HEK293 (cell line): ENCODE data around the gene THSD7A.

Source experiments
- CTCF ChIA-PET: fragments of 350-600 bp; formaldehyde crosslinking; extraction: SDS; loops from one replicate; lab custom pipeline; 2021; ENCODE audit warnings: antibody characterized with exemption; lab: Yijun Ruan, JAX
- POLR2A ChIA-PET: fragments of 300-600 bp; formaldehyde crosslinking; extraction: SDS; loops from one replicate; lab custom pipeline; 2020; ENCODE audit warnings: antibody characterized with exemption, inconsistent platforms; lab: Yijun Ruan, JAX
- H3K27ac ChIP-seq: fragments of 200-500 bp; sonication (Bioruptor generic); 2 replicates; pipeline ENCODE4 v1.5.1; 2014; ENCODE audit warnings: low read depth, low read length, control low read depth, inconsistent platforms; ENCODE audit errors: extremely low read depth
- H3K36me3 ChIP-seq, 2 experiments: fragments of 200-500 bp in 1 of 2; sonication (Bioruptor generic) in 1 of 2; 1 replicate in 1 of 2; 2 replicates in 1 of 2; pipeline ENCODE4 v1.5.1; 2014 to 2017; ENCODE audit warnings: inconsistent platforms in 2 of 2, low read length in 2 of 2; ENCODE audit not compliant: control insufficient read depth in 2 of 2, insufficient read depth in 1 of 2
- H3K4me1 ChIP-seq: fragments of 200-500 bp; sonication (Bioruptor generic); 2 replicates; pipeline ENCODE4 v1.5.1; 2014; ENCODE audit warnings: mild to moderate bottlenecking, low read length, inconsistent platforms; ENCODE audit not compliant: control insufficient read depth, insufficient read depth
- H3K4me3 ChIP-seq: 2 replicates; pipeline ENCODE4 v1.5.1; 2011; ENCODE audit warnings: low read depth, mild to moderate bottlenecking, control low read depth, low read length, moderate library complexity
- H3K9me3 ChIP-seq: fragments of 200-500 bp; sonication (Bioruptor generic); 2 replicates; pipeline ENCODE4 v1.5.1; 2014; ENCODE audit warnings: low read depth, low read length, inconsistent platforms; ENCODE audit not compliant: control insufficient read depth, insufficient read depth
- FEZF1 ChIP-seq: fragments of 450-650 bp; formaldehyde crosslinking; IDR thresholded peaks from 2 replicates; pipeline ENCODE4 v1.5.1; 2016; ENCODE audit warnings: missing biosample characterization, missing genetic modification characterization
- KLF7 ChIP-seq: fragments of 450-650 bp; formaldehyde crosslinking; IDR thresholded peaks from 2 replicates; pipeline ENCODE4 v1.5.1; 2016; ENCODE audit warnings: missing biosample characterization, missing genetic modification characterization, borderline replicate concordance
- MZF1 ChIP-seq: fragments of 450-650 bp; formaldehyde crosslinking; IDR thresholded peaks from 2 replicates; pipeline ENCODE4 v1.5.1; 2017; ENCODE audit warnings: missing biosample characterization, missing genetic modification characterization, borderline replicate concordance
- OSR2 ChIP-seq: fragments of 450-650 bp; formaldehyde crosslinking; IDR thresholded peaks from 2 replicates; pipeline ENCODE4 v1.5.1; 2016; ENCODE audit warnings: missing biosample characterization, missing genetic modification characterization
- TCF7L2 ChIP-seq: IDR thresholded peaks from 2 replicates; pipeline ENCODE4 v1.6.1; 2011; ENCODE audit warnings: low read depth, mild to moderate bottlenecking, inconsistent platforms, low read length, moderate library complexity, borderline replicate concordance
- TRIM28 ChIP-seq: IDR thresholded peaks from 2 replicates; pipeline ENCODE4 v1.6.1; 2011; ENCODE audit warnings: low read length, control low read depth, borderline replicate concordance
- ZBTB17 ChIP-seq: fragments of 450-650 bp; formaldehyde crosslinking; IDR thresholded peaks from 2 replicates; pipeline ENCODE4 v1.5.1; 2016; ENCODE audit warnings: missing biosample characterization, missing genetic modification characterization
- ZBTB7A ChIP-seq: fragments of 450-650 bp; formaldehyde crosslinking; IDR thresholded peaks from 2 replicates; pipeline ENCODE4 v1.5.1; 2016; ENCODE audit warnings: low read depth, missing biosample characterization, missing genetic modification characterization
- ZNF133 ChIP-seq: fragments of 450-650 bp; formaldehyde crosslinking; IDR thresholded peaks from 2 replicates; pipeline ENCODE4 v1.5.1; 2016; ENCODE audit warnings: missing biosample characterization, missing genetic modification characterization
- ZNF16 ChIP-seq: fragments of 450-650 bp; formaldehyde crosslinking; IDR thresholded peaks from 2 replicates; pipeline ENCODE4 v1.5.1; 2016; ENCODE audit warnings: low read depth, missing biosample characterization, missing genetic modification characterization
- ZNF174 ChIP-seq: fragments of 450-650 bp; formaldehyde crosslinking; IDR thresholded peaks from 2 replicates; pipeline ENCODE4 v1.5.0; 2017; ENCODE audit warnings: missing biosample characterization, mild to moderate bottlenecking, missing genetic modification characterization
- ZNF214 ChIP-seq: fragments of 450-650 bp; formaldehyde crosslinking; IDR thresholded peaks from 2 replicates; pipeline ENCODE4 v1.5.1; 2017; ENCODE audit warnings: missing biosample characterization, mild to moderate bottlenecking, missing genetic modification characterization, borderline replicate concordance
- ZNF23 ChIP-seq: fragments of 450-650 bp; formaldehyde crosslinking; IDR thresholded peaks from 2 replicates; pipeline ENCODE4 v1.5.1; 2016; ENCODE audit warnings: missing biosample characterization, missing genetic modification characterization, borderline replicate concordance
- ZNF341 ChIP-seq: fragments of 450-650 bp; formaldehyde crosslinking; IDR thresholded peaks from 2 replicates; pipeline ENCODE4; 2016; ENCODE audit warnings: low read depth, missing biosample characterization, missing genetic modification characterization
- ZNF426 ChIP-seq: fragments of 450-650 bp; formaldehyde crosslinking; IDR thresholded peaks from 2 replicates; pipeline ENCODE4 v1.5.1; 2017; ENCODE audit warnings: missing biosample characterization, missing genetic modification characterization, mild to moderate bottlenecking, inconsistent platforms, moderate library complexity
- ZNF473 ChIP-seq: fragments of 450-650 bp; formaldehyde crosslinking; IDR thresholded peaks from 2 replicates; pipeline ENCODE4 v1.5.1; 2017; ENCODE audit warnings: missing biosample characterization, missing genetic modification characterization
- ZNF549 ChIP-seq: fragments of 450-650 bp; IDR thresholded peaks from 2 replicates; pipeline ENCODE4 v1.5.1; 2018; ENCODE audit warnings: missing biosample characterization, missing genetic modification characterization, mild to moderate bottlenecking, inconsistent platforms, moderate library complexity
- ZNF623 ChIP-seq: fragments of 450-650 bp; formaldehyde crosslinking; IDR thresholded peaks from 2 replicates; pipeline ENCODE4 v1.5.1; 2016; ENCODE audit warnings: missing biosample characterization, missing genetic modification characterization
- ZNF843 ChIP-seq: fragments of 450-650 bp; formaldehyde crosslinking; IDR thresholded peaks from 2 replicates; pipeline ENCODE4 v1.5.1; 2016; ENCODE audit warnings: missing biosample characterization, missing genetic modification characterization
- ZSCAN16 ChIP-seq: fragments of 450-650 bp; formaldehyde crosslinking; IDR thresholded peaks from 2 replicates; pipeline ENCODE4 v1.5.1; 2016; ENCODE audit warnings: missing biosample characterization, missing genetic modification characterization
- TF ChIP-seq, protein P1 (sequence below): fragments of 450-650 bp; formaldehyde crosslinking; IDR thresholded peaks from 2 replicates; pipeline ENCODE4 v1.5.1; 2016; ENCODE audit warnings: missing biosample characterization, missing genetic modification characterization
- TF ChIP-seq, protein P2 (sequence below): fragments of 450-650 bp; IDR thresholded peaks from 2 replicates; pipeline ENCODE4 v1.5.1; 2018; ENCODE audit warnings: missing biosample characterization, mild to moderate bottlenecking, missing genetic modification characterization
- TF ChIP-seq, protein P3 (sequence below): fragments of 450-650 bp; formaldehyde crosslinking; IDR thresholded peaks from 2 replicates; pipeline ENCODE4 v1.5.1; 2016; ENCODE audit warnings: missing biosample characterization, missing genetic modification characterization
- TF ChIP-seq, protein P4 (sequence below): fragments of 450-650 bp; formaldehyde crosslinking; IDR thresholded peaks from 2 replicates; pipeline ENCODE4 v1.5.1; 2017; ENCODE audit warnings: missing biosample characterization, missing genetic modification characterization
- TF ChIP-seq, protein P5 (sequence below): fragments of 450-650 bp; formaldehyde crosslinking; IDR thresholded peaks from 2 replicates; pipeline ENCODE4 v1.5.1; 2017; ENCODE audit warnings: missing biosample characterization, mild to moderate bottlenecking, missing genetic modification characterization, moderate library complexity
- TF ChIP-seq, protein P6 (sequence below): sonication (generic); formaldehyde crosslinking; IDR thresholded peaks from 2 replicates; pipeline ENCODE4 v1.8.1; 2022; ENCODE audit warnings: mild to moderate bottlenecking, moderate library complexity, missing genetic modification reagents

THSD7A gene

GRCh38 chr7:11760372-11760771 is 71.6 kb downstream of the THSD7A start:
- H3K9me3 ChIP-seq, result no peaks in the 10 kb centered on the region
- ChIA-PET POLR2A (no interaction called here), CTCF (no interaction called here)
- TF ChIP-seq FEZF1 (tag by site-specific recombination), result peak; percentile 79
- TF ChIP-seq, protein P1, sequence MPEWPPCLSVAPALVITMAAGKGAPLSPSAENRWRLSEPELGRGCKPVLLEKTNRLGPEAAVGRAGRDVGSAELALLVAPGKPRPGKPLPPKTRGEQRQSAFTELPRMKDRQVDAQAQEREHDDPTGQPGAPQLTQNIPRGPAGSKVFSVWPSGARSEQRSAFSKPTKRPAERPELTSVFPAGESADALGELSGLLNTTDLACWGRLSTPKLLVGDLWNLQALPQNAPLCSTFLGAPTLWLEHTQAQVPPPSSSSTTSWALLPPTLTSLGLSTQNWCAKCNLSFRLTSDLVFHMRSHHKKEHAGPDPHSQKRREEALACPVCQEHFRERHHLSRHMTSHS (tag by site-specific recombination), result no peak
- TF ChIP-seq, protein P2, sequence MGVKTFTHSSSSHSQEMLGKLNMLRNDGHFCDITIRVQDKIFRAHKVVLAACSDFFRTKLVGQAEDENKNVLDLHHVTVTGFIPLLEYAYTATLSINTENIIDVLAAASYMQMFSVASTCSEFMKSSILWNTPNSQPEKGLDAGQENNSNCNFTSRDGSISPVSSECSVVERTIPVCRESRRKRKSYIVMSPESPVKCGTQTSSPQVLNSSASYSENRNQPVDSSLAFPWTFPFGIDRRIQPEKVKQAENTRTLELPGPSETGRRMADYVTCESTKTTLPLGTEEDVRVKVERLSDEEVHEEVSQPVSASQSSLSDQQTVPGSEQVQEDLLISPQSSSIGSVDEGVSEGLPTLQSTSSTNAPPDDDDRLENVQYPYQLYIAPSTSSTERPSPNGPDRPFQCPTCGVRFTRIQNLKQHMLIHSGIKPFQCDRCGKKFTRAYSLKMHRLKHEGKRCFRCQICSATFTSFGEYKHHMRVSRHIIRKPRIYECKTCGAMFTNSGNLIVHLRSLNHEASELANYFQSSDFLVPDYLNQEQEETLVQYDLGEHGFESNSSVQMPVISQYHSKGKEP (tag by site-specific recombination), result peak; percentile 79
- TF ChIP-seq ZNF133 (tag by site-specific recombination), result peak; percentile 84
- no peak for TF ChIP-seq ZNF473 (tag by site-specific recombination)
- TF ChIP-seq, protein P3, sequence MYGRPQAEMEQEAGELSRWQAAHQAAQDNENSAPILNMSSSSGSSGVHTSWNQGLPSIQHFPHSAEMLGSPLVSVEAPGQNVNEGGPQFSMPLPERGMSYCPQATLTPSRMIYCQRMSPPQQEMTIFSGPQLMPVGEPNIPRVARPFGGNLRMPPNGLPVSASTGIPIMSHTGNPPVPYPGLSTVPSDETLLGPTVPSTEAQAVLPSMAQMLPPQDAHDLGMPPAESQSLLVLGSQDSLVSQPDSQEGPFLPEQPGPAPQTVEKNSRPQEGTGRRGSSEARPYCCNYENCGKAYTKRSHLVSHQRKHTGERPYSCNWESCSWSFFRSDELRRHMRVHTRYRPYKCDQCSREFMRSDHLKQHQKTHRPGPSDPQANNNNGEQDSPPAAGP, result no peak
- peak; percentile 71 for TF ChIP-seq ZNF341 (tag by site-specific recombination)
- no peak for TF ChIP-seq ZNF174 (tag by site-specific recombination)
- TF ChIP-seq ZBTB7A (tag by site-specific recombination), result no peak
- no peak for TF ChIP-seq KLF7
- peak; percentile 42; the same call in 1 of the 2 replicates for TF ChIP-seq ZBTB17
- TF ChIP-seq ZNF549 (tag by site-specific recombination), result peak; percentile 53
- TF ChIP-seq, protein P4, sequence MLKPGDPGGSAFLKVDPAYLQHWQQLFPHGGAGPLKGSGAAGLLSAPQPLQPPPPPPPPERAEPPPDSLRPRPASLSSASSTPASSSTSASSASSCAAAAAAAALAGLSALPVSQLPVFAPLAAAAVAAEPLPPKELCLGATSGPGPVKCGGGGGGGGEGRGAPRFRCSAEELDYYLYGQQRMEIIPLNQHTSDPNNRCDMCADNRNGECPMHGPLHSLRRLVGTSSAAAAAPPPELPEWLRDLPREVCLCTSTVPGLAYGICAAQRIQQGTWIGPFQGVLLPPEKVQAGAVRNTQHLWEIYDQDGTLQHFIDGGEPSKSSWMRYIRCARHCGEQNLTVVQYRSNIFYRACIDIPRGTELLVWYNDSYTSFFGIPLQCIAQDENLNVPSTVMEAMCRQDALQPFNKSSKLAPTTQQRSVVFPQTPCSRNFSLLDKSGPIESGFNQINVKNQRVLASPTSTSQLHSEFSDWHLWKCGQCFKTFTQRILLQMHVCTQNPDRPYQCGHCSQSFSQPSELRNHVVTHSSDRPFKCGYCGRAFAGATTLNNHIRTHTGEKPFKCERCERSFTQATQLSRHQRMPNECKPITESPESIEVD (tag by site-specific recombination), result peak; percentile 71
- no peak for TF ChIP-seq ZNF426
- peak; percentile 80 for TF ChIP-seq TRIM28
- TF ChIP-seq, protein P5, sequence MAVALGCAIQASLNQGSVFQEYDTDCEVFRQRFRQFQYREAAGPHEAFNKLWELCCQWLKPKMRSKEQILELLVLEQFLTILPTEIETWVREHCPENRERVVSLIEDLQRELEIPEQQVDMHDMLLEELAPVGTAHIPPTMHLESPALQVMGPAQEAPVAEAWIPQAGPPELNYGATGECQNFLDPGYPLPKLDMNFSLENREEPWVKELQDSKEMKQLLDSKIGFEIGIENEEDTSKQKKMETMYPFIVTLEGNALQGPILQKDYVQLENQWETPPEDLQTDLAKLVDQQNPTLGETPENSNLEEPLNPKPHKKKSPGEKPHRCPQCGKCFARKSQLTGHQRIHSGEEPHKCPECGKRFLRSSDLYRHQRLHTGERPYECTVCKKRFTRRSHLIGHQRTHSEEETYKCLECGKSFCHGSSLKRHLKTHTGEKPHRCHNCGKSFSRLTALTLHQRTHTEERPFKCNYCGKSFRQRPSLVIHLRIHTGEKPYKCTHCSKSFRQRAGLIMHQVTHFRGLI, result no peak
- TF ChIP-seq ZNF214 (tag by site-specific recombination), result no peak
- no peak for TF ChIP-seq ZNF16
- TF ChIP-seq ZSCAN16 (tag by site-specific recombination), result peak; percentile 97
- TF ChIP-seq TCF7L2, result peak; percentile 70; the same call in 1 of the 2 replicates
- TF ChIP-seq OSR2 (tag by site-specific recombination), result peak; percentile 43
- TF ChIP-seq ZNF623 (tag by site-specific recombination), result no peak
- TF ChIP-seq, protein P6, sequence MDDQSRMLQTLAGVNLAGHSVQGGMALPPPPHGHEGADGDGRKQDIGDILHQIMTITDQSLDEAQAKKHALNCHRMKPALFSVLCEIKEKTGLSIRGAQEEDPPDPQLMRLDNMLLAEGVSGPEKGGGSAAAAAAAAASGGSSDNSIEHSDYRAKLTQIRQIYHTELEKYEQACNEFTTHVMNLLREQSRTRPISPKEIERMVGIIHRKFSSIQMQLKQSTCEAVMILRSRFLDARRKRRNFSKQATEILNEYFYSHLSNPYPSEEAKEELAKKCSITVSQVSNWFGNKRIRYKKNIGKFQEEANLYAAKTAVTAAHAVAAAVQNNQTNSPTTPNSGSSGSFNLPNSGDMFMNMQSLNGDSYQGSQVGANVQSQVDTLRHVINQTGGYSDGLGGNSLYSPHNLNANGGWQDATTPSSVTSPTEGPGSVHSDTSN (CRISPR knock-in tag), result no peak
- peak; percentile 37; the same call in 1 of the 2 replicates for TF ChIP-seq MZF1 (tag by site-specific recombination)
- peak; percentile 59; the same call in 1 of the 2 replicates for TF ChIP-seq ZNF843 (tag by site-specific recombination)
- no peak for TF ChIP-seq ZNF23 (tag by site-specific recombination)
- no peaks in the 10 kb centered on the region for H3K36me3 ChIP-seq
- H3K27ac ChIP-seq, result no peak overlapping the region
- peaks cover 7% of the 10 kb centered on the region for H3K4me1 ChIP-seq
- H3K4me3 ChIP-seq, result no peak overlapping the region
